Panc1 (cell line): ENCODE data around the gene FZD1.

Source experiments
- POLR2AphosphoS5 ChIP-seq: IDR thresholded peaks from 2 replicates; pipeline ENCODE4 v1.6.1; 2012; ENCODE audit warnings: mild to moderate bottlenecking, low read depth, low read length, moderate library complexity
- TF ChIP-seq, protein P1 (sequence below): fragments of 450-650 bp; IDR thresholded peaks from 2 replicates; pipeline ENCODE4 v1.5.1; 2017; ENCODE audit warnings: mild to moderate bottlenecking

DNA sequence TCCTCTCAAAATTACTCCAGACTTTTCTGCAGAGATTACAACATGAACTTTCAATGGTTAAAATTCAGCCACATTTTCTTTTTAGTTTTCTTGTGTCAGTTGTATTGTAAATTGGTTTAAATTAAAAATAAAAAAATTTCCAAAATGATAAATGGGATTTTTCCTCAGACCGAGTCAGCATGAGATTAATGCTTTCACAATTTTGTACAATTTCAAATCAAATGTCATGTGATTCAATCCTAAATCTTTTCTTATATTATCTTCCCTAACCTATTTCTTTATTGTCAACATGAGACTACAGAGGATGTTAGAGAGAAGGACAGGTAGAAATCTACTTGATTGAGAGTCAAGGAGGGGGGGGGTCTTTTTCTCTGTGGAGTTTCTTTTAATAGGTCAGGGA is 33.7 kb downstream of the FZD1 start:
- no peak for TF ChIP-seq POLR2AphosphoS5
- TF ChIP-seq, protein P1, sequence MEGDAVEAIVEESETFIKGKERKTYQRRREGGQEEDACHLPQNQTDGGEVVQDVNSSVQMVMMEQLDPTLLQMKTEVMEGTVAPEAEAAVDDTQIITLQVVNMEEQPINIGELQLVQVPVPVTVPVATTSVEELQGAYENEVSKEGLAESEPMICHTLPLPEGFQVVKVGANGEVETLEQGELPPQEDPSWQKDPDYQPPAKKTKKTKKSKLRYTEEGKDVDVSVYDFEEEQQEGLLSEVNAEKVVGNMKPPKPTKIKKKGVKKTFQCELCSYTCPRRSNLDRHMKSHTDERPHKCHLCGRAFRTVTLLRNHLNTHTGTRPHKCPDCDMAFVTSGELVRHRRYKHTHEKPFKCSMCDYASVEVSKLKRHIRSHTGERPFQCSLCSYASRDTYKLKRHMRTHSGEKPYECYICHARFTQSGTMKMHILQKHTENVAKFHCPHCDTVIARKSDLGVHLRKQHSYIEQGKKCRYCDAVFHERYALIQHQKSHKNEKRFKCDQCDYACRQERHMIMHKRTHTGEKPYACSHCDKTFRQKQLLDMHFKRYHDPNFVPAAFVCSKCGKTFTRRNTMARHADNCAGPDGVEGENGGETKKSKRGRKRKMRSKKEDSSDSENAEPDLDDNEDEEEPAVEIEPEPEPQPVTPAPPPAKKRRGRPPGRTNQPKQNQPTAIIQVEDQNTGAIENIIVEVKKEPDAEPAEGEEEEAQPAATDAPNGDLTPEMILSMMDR, result no peak
